ENCODE results near the gene SH3BP5L.

DNA sequence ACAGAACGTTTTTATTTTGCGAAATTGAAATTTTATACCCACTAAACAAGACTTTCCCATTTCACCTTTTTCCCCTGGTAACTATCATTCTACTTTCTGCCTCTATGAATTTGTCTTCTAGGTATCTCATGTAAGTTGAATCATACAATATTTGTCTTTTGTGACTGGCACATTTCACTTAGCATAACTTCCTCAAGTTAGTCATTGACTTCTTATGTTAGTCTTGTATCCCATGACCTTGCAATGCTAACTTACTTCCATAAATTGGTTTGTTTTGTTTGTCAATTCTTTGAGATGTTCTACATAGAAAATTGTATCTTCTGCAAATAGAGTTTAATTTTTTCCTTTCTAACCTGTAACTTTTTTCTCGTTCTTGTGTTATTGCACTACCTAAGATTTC lies 26.9 kb downstream of the SH3BP5L start:
- TF ChIP-seq, protein P1, sequence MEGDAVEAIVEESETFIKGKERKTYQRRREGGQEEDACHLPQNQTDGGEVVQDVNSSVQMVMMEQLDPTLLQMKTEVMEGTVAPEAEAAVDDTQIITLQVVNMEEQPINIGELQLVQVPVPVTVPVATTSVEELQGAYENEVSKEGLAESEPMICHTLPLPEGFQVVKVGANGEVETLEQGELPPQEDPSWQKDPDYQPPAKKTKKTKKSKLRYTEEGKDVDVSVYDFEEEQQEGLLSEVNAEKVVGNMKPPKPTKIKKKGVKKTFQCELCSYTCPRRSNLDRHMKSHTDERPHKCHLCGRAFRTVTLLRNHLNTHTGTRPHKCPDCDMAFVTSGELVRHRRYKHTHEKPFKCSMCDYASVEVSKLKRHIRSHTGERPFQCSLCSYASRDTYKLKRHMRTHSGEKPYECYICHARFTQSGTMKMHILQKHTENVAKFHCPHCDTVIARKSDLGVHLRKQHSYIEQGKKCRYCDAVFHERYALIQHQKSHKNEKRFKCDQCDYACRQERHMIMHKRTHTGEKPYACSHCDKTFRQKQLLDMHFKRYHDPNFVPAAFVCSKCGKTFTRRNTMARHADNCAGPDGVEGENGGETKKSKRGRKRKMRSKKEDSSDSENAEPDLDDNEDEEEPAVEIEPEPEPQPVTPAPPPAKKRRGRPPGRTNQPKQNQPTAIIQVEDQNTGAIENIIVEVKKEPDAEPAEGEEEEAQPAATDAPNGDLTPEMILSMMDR (IDR thresholded peaks at IDR 0.05) = no peak
- no peak for TF ChIP-seq POLR2AphosphoS5 (IDR thresholded peaks at IDR 0.05)

Data from suprapubic skin (tissue), 3 donors.